Heart left ventricle (tissue), 16 donors: Measurements from ENCODE around the gene COL26A1. TPM values are rescaled to one million over a fixed set of nuclear protein-coding genes. Genes with fewer than 3 reads are reported as not detected.

Experiments used
- ATAC-seq, 4 donors: fragments of 200-7000 bp; cut with Tn5 transposase; one replicate each; pipeline ENCODE4 v1.9.1; 2020 to 2022; ENCODE audit warnings: moderate library complexity in 4 of 4, mild to moderate bottlenecking in 3 of 4, moderate number of reproducible peaks in 1 of 4
- DNase-seq, 5 donors: peaks; one replicate each; pipeline ENCODE4 v3.0.0-alpha.2; 2020
- H3K27ac ChIP-seq, 12 donors: fragments of 200-600 bp; sonication (generic) in 4 of 12; one replicate each; pipeline versions ENCODE4 v1.5.0 to v1.8.0; 2016 to 2022; ENCODE audit warnings: mild to moderate bottlenecking in 2 of 12
- H3K27me3 ChIP-seq, 9 donors: fragments of 200-600 bp; sonication (generic) in 2 of 9; one replicate each; pipeline versions ENCODE4 v1.5.1 to v1.8.0; 2016 to 2022; ENCODE audit warnings: mild to moderate bottlenecking in 3 of 9
- H3K36me3 ChIP-seq, 9 donors: fragments of 200-600 bp; sonication (generic) in 2 of 9; one replicate each; pipeline versions ENCODE4 v1.5.0 to v1.8.0; 2018 to 2022; ENCODE audit warnings: mild to moderate bottlenecking in 2 of 9
- H3K4me1 ChIP-seq, 12 donors: fragments of 200-600 bp; sonication (generic) in 4 of 12; one replicate each; pipeline versions ENCODE4 v1.5.0 to v1.8.0; 2016 to 2022; ENCODE audit warnings: mild to moderate bottlenecking in 3 of 12
- H3K4me3 ChIP-seq, 12 donors: fragments of 200-600 bp; sonication (generic) in 4 of 12; one replicate each; pipeline versions ENCODE4 v1.5.0 to v1.8.0; 2017 to 2022; ENCODE audit warnings: mild to moderate bottlenecking in 9 of 12, moderate library complexity in 4 of 12
- H3K9me3 ChIP-seq, 12 donors: fragments of 200-600 bp; sonication (generic) in 4 of 12; one replicate each; pipeline versions ENCODE4 v1.5.0 to v1.8.0; 2016 to 2022; ENCODE audit warnings: mild to moderate bottlenecking in 1 of 12
- CTCF ChIP-seq, 12 donors: fragments of 200-600 bp; sonication (generic) in 4 of 12; IDR thresholded peaks; one replicate each; pipeline versions ENCODE4 v1.5.0 to v1.8.0; 2018 to 2022; ENCODE audit warnings: antibody characterized with exemption in 12 of 12, mild to moderate bottlenecking in 5 of 12
- POLR2A ChIP-seq, 2 donors: fragments of 450-650 bp; IDR thresholded peaks; one replicate each; pipeline ENCODE4 v1.6.1; 2017; ENCODE audit warnings: antibody characterized with exemption in 2 of 2, mild to moderate bottlenecking in 2 of 2, moderate library complexity in 2 of 2
- WGBS, 4 donors: extraction: QIAGEN DNeasy Blood & Tissue Kit in 2 of 4; methylation state at CpG; one replicate each; pipeline versions ENCODE4 v1.1.5 to v1.1.7; 2013 to 2018; 5-methylcytosine and 5-hydroxymethylcytosine counted together
- intact Hi-C, 10 donors: fragments of 100-400 bp; cut with DNase I; formaldehyde crosslinking; loops; one replicate each; pipeline versions ENCODE4 v1.11.1 to v1.14.2; 2022
- polyA plus RNA-seq, 2 donors: library from polyadenylated mRNA; stranded (reverse); fragments of 200-250 nt; gene quantifications; one replicate each; pipeline ENCODE4 v1.2.3, GENCODE V29; 2013
- total RNA-seq, 9 donors: library from RNA; depleted of rRNA in 2 of 9; stranded (reverse); fragments of >200 nt in 2 of 9; fragmentation: NEBNext Ultra II Directional in 3 of 9; extraction: Animal tissue kit (Norgen Biotek cat#: 25700) in 3 of 9; gene quantifications; one replicate each; pipeline versions ENCODE4 v1.1.0 to v1.2.4, GENCODE V29; 2016 to 2023
- donor health status: ischemic (EF 13 %, LVEDD 7.1; RV severe dilation, severe dysfunction).
- donor health status: healthy with polysubstance abuse.
- donor health status: DM: no; HTN: yes; CAD: no.
- donor health status: DM: no; HTN: no; CAD: no.
- donor health status: ischemic (EF 25% LVEDD 6.9; RV normal size, moderate dysfunction).
- donor health status: ischemic (EF 25% LVEDD 5.7; RV mildly dilated, moderate dysfunction).
- donor health status: healthy.
- donor health status: DM: yes; HTN: yes; CAD: no.
- donor health status: ischemic (EF 35%, LVEDD 5.7; RV mildly dilated, moderate dysfunction).
- donor health status: nonischemic (EF 11% LVEDD 7.7; RV severe dilation, severe dysfunction).
- donor health status: DM: yes; HTN: yes; CAD: no.
- donor health status: PGD.
- donor health status: ischemic (EF 29% LVEDD 5.4; RV normal size, mild dysfunction).
- donor health status: nonischemic (EF 23%, LVEDD 6.1; RV moderate dilation, normal function).

Gene COL26A1
- total and polyA plus RNA-seq, 11 donors: 0.08 to 2.1 TPM; not detected in 9

DNA sequence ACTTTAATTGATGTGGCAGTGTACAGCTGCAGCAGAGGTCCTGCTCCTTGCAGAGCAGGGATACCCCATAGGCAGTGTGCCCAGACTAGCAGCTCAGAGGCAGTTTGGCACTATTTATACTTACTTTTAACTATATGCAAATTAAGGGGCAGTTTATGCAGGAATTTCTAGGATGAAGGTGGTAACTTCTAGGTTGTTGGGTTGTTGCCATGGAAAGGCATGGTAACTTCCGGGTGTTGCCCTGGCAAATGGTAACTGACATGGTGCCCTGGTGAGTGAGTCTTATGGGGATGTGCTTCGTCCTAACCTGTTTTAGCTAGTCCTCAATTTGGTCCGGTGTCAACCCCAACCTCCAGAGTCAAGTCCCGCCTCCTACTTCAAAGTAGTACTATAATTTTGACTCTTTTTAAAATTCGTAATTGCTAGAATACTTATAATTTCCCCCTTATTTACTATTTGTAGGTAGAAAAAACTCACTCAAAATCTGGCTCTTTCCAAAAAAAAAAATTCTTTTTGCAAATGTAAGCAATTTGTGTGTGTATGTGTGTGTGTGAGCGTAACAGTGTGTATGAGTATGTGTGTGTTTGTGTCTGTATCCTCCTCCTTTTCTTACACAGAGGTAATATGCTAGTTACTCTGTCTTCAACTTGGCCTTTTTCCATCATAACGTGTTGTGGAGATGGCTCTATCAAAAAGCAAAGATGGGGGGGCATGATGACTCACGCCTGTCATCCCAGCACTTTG lies 5.9 kb downstream of the COL26A1 start:
- Histone ChIP-seq H3K27ac (no peak overlapping the region), H3K4me1 (peaks cover 0 to 9% (median 5%) of the 10 kb centered on the region in 12 donors), H3K27me3 (peaks cover 0 to 62% (median 5%) of the 10 kb centered on the region in 9 donors), H3K36me3 (no peaks in the 10 kb centered on the region), H3K9me3 (no peaks in the 10 kb centered on the region), H3K4me3 (no peak overlapping the region)
- ATAC-seq (no peak), DNase-seq (no peak)
- 71 to 77% (median 75%) methylated on average over 8 of the region's 8 CpGs for WGBS, 4 donors
- TF ChIP-seq CTCF (IDR thresholded peaks at IDR 0.05) (no peak), POLR2A (IDR thresholded peaks at IDR 0.05) (no peak)
- intact Hi-C loops: loop anchor here in 3 of 10 donors (5.0 to 10.0 kb wide), 3 partner anchors 166 to 896 kb away; no protein-coding TSS in a partner anchor

GRCh38 chr7:101370836-101371235 lies 8.2 kb downstream of the COL26A1 start:
- intact Hi-C loops: no loop called here
- H3K4me3 ChIP-seq: no peak overlapping the region
- H3K9me3 ChIP-seq: no peaks in the 10 kb centered on the region
- peaks cover 0 to 50% (median 5%) of the 10 kb centered on the region in 9 donors for H3K27me3 ChIP-seq
- H3K27ac ChIP-seq: no peak overlapping the region
- no peak for ATAC-seq
- no peak for DNase-seq
- no peaks in the 10 kb centered on the region for H3K36me3 ChIP-seq
- whole genome bisulfite sequencing, 4 donors: 53 to 70% (median 65%) methylated on average over 4 to 5 of the region's 5 CpGs
- peaks cover 0 to 6% (median 0%) of the 10 kb centered on the region in 12 donors for H3K4me1 ChIP-seq
- no peak for TF ChIP-seq POLR2A (IDR thresholded peaks at IDR 0.05)
- no peak for TF ChIP-seq CTCF (IDR thresholded peaks at IDR 0.05)

DNA sequence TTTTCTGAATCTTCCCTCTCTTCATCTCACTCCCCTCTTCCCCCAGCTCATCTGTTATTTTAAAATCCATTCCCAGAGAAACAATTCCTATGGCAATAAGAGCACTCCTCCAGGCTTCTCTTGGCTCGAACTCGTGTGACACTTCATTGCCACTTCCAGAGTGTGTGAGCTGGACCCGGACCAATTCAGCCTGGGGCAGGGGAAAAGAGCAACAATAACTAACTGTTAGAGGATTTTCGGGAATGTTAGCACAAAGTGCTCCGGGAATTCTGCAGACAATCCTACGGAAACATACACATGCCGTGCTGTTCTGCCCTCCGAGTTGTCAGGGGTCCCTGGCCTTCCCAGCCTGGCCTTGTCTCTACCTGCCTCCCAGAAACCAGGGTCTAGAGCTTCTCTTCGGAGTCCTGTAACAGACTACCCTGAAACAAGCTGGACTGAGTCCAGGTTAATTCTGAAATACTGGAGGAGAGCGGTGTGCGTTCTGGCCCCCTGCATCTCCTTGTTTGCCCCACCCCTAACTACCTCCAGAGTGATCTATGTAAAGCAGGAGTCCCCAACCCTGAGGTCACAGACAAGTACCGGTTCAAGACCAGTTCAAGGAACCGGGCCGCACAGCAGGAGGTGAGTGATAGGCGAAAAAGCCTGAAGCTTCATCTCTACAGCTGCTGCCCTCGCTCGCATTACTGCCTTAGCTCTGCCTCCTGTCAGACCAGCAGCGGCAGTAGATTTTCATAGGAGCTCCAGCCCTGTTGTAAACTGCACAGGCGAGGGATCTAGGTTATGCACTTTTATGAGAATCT lies 11.3 kb downstream of the COL26A1 start:
- no peak for TF ChIP-seq POLR2A (IDR thresholded peaks at IDR 0.05)
- no peak for TF ChIP-seq CTCF (IDR thresholded peaks at IDR 0.05)
- Histone ChIP-seq H3K4me3 (no peak overlapping the region), H3K9me3 (no peaks in the 10 kb centered on the region), H3K4me1 (peaks cover 0 to 11% (median 0%) of the 10 kb centered on the region in 12 donors), H3K27ac (no peak overlapping the region), H3K27me3 (peaks cover 0 to 34% (median 5%) of the 10 kb centered on the region in 9 donors), H3K36me3 (no peaks in the 10 kb centered on the region)
- WGBS, 4 donors: 60 to 70% (median 62%) methylated on average over 19 of the region's 19 CpGs
- peak in 1 of 5 donors; percentile 33 for DNase-seq
- intact Hi-C loops: no loop called here
- ATAC-seq: no peak

DNA sequence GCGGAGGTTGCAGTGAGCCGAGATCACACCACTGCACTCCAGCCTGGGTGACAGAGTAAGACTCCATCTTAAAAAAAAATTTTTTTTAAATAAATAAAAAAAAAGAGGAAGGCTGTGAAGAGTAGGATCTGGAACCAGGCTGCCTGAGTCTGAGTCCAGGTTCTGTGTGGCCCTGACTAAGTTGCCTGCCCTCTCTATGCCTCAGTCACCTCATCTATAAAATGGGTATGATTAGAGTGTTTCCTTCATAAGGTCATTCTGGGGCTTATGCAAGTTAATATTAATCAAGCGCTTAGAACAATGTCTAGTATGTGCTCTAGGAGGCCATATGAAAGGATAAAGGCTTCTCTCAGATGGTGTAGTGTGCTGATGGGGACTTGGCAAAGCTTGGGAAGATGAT lies 12.3 kb downstream of the COL26A1 start:
- Histone ChIP-seq H3K36me3 (no peaks in the 10 kb centered on the region), H3K27me3 (peaks cover 0 to 34% (median 5%) of the 10 kb centered on the region in 9 donors), H3K9me3 (no peaks in the 10 kb centered on the region), H3K4me3 (no peak overlapping the region), H3K4me1 (peaks cover 0 to 11% (median 0%) of the 10 kb centered on the region in 12 donors), H3K27ac (no peak overlapping the region)
- intact Hi-C loops: no loop called here
- TF ChIP-seq CTCF (IDR thresholded peaks at IDR 0.05) (no peak), POLR2A (IDR thresholded peaks at IDR 0.05) (no peak)
- no peak for DNase-seq
- WGBS, 4 donors: 97 to 98% (median 98%) methylated on average over 3 of the region's 3 CpGs
- ATAC-seq: no peak
